Measurements from ENCODE around the gene CREB5. TPM values are rescaled to one million over a fixed set of nuclear protein-coding genes. Genes with fewer than 3 reads are reported as not detected.

Gene CREB5
- total RNA-seq, 1 experiment from 2014 or later = 1.3 TPM

DNA sequence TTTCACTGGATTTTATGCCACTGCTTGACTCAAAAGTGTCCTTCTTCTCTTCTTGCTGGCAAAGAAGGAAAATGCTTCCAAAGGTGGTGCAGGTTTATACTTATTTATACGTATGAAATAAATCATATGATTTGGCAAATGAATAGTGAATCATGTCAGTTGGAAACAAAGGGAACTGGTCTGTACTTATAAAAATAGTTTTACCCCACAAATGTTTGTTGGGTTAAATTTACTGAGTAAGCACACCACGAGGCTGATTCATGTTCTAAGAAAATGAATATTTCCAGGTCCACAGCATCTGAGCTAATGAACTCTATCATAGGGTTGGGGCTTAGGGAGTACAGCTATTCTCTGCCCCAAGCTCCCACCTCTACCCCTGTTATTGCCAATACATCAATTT lies 313.6 kb downstream of the CREB5 start (continued):
- TF ChIP-seq, protein P1, sequence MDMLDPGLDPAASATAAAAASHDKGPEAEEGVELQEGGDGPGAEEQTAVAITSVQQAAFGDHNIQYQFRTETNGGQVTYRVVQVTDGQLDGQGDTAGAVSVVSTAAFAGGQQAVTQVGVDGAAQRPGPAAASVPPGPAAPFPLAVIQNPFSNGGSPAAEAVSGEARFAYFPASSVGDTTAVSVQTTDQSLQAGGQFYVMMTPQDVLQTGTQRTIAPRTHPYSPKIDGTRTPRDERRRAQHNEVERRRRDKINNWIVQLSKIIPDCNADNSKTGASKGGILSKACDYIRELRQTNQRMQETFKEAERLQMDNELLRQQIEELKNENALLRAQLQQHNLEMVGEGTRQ (CRISPR knock-in tag; IDR thresholded peaks at IDR 0.05) = no peak
- no peak for TF ChIP-seq TCF7 (CRISPR knock-in tag; IDR thresholded peaks at IDR 0.05; ENCODE audit: low read depth)
- TF ChIP-seq, protein P2, sequence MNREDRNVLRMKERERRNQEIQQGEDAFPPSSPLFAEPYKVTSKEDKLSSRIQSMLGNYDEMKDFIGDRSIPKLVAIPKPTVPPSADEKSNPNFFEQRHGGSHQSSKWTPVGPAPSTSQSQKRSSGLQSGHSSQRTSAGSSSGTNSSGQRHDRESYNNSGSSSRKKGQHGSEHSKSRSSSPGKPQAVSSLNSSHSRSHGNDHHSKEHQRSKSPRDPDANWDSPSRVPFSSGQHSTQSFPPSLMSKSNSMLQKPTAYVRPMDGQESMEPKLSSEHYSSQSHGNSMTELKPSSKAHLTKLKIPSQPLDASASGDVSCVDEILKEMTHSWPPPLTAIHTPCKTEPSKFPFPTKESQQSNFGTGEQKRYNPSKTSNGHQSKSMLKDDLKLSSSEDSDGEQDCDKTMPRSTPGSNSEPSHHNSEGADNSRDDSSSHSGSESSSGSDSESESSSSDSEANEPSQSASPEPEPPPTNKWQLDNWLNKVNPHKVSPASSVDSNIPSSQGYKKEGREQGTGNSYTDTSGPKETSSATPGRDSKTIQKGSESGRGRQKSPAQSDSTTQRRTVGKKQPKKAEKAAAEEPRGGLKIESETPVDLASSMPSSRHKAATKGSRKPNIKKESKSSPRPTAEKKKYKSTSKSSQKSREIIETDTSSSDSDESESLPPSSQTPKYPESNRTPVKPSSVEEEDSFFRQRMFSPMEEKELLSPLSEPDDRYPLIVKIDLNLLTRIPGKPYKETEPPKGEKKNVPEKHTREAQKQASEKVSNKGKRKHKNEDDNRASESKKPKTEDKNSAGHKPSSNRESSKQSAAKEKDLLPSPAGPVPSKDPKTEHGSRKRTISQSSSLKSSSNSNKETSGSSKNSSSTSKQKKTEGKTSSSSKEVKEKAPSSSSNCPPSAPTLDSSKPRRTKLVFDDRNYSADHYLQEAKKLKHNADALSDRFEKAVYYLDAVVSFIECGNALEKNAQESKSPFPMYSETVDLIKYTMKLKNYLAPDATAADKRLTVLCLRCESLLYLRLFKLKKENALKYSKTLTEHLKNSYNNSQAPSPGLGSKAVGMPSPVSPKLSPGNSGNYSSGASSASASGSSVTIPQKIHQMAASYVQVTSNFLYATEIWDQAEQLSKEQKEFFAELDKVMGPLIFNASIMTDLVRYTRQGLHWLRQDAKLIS (CRISPR knock-in tag; IDR thresholded peaks at IDR 0.05; ENCODE audit: borderline replicate concordance) = no peak
- TF ChIP-seq FOXJ3 (CRISPR knock-in tag; IDR thresholded peaks at IDR 0.05; ENCODE audit: borderline replicate concordance) = no peak
- no peak for TF ChIP-seq GRHL2 (CRISPR knock-in tag; IDR thresholded peaks at IDR 0.05; ENCODE audit: insufficient replicate concordance, severe bottlenecking)
- TF ChIP-seq, protein P3, sequence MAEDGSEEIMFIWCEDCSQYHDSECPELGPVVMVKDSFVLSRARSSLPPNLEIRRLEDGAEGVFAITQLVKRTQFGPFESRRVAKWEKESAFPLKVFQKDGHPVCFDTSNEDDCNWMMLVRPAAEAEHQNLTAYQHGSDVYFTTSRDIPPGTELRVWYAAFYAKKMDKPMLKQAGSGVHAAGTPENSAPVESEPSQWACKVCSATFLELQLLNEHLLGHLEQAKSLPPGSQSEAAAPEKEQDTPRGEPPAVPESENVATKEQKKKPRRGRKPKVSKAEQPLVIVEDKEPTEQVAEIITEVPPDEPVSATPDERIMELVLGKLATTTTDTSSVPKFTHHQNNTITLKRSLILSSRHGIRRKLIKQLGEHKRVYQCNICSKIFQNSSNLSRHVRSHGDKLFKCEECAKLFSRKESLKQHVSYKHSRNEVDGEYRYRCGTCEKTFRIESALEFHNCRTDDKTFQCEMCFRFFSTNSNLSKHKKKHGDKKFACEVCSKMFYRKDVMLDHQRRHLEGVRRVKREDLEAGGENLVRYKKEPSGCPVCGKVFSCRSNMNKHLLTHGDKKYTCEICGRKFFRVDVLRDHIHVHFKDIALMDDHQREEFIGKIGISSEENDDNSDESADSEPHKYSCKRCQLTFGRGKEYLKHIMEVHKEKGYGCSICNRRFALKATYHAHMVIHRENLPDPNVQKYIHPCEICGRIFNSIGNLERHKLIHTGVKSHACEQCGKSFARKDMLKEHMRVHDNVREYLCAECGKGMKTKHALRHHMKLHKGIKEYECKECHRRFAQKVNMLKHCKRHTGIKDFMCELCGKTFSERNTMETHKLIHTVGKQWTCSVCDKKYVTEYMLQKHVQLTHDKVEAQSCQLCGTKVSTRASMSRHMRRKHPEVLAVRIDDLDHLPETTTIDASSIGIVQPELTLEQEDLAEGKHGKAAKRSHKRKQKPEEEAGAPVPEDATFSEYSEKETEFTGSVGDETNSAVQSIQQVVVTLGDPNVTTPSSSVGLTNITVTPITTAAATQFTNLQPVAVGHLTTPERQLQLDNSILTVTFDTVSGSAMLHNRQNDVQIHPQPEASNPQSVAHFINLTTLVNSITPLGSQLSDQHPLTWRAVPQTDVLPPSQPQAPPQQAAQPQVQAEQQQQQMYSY (CRISPR knock-in tag; IDR thresholded peaks at IDR 0.05) = no peak
- TF ChIP-seq, protein P4, sequence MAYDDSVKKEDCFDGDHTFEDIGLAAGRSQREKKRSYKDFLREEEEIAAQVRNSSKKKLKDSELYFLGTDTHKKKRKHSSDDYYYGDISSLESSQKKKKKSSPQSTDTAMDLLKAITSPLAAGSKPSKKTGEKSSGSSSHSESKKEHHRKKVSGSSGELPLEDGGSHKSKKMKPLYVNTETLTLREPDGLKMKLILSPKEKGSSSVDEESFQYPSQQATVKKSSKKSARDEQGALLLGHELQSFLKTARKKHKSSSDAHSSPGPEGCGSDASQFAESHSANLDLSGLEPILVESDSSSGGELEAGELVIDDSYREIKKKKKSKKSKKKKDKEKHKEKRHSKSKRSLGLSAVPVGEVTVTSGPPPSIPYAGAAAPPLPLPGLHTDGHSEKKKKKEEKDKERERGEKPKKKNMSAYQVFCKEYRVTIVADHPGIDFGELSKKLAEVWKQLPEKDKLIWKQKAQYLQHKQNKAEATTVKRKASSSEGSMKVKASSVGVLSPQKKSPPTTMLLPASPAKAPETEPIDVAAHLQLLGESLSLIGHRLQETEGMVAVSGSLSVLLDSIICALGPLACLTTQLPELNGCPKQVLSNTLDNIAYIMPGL (CRISPR knock-in tag; IDR thresholded peaks at IDR 0.05) = no peak

DNA sequence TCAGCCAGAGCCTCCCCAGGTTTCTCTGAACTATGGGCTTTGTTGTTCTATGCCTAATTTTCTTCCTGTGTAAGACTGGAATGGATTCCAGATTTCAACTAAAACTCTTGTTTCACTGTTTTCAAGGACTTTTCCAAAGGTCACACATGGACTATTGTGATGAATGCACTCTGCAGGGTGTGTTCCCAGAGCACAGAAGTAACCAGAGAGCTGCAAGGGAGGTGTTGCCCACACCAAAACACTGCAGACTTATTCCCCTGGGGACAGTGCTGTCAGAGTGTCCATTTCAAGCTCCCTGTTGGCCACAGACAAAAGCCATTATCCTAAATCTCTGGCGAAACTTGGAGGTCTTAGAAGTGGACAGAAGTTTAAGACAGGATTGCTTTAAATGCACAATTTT lies 314.2 kb downstream of the CREB5 start:
- ChIA-PET CTCF (no interaction called here), POLR2A (no interaction called here)
- peaks cover 7% of the 10 kb centered on the region for H3K4me1 Mint-ChIP-seq
- H3K4me3 Mint-ChIP-seq = no peak overlapping the region
- H3K27me3 Mint-ChIP-seq (ENCODE audit: low read depth) = no peaks in the 10 kb centered on the region
- H3K9me3 Mint-ChIP-seq = no peaks in the 10 kb centered on the region
- no peaks in the 10 kb centered on the region for H3K36me3 Mint-ChIP-seq
- no peak overlapping the region for H3K27ac Mint-ChIP-seq
- DNase-seq (ENCODE audit: low spot score) = no peak
- ATAC-seq = no peak
- TF ChIP-seq, protein P5, sequence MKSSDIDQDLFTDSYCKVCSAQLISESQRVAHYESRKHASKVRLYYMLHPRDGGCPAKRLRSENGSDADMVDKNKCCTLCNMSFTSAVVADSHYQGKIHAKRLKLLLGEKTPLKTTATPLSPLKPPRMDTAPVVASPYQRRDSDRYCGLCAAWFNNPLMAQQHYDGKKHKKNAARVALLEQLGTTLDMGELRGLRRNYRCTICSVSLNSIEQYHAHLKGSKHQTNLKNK (CRISPR knock-in tag; IDR thresholded peaks at IDR 0.05) = no peak
- TF ChIP-seq TEAD4 (CRISPR knock-in tag; IDR thresholded peaks at IDR 0.05) (no peak), MYBL2 (CRISPR knock-in tag; IDR thresholded peaks at IDR 0.05) (no peak), JAZF1 (CRISPR knock-in tag; IDR thresholded peaks at IDR 0.05) (no peak), ZBTB21 (CRISPR knock-in tag; IDR thresholded peaks at IDR 0.05; ENCODE audit: borderline replicate concordance) (no peak), PRRX2 (CRISPR knock-in tag; IDR thresholded peaks at IDR 0.05) (no peak), CREM (CRISPR knock-in tag; IDR thresholded peaks at IDR 0.05) (no peak), HMGA2 (CRISPR knock-in tag; IDR thresholded peaks at IDR 0.05) (no peak)
- TF ChIP-seq, protein P3 (CRISPR knock-in tag; IDR thresholded peaks at IDR 0.05) = no peak
- TF ChIP-seq, protein P6, sequence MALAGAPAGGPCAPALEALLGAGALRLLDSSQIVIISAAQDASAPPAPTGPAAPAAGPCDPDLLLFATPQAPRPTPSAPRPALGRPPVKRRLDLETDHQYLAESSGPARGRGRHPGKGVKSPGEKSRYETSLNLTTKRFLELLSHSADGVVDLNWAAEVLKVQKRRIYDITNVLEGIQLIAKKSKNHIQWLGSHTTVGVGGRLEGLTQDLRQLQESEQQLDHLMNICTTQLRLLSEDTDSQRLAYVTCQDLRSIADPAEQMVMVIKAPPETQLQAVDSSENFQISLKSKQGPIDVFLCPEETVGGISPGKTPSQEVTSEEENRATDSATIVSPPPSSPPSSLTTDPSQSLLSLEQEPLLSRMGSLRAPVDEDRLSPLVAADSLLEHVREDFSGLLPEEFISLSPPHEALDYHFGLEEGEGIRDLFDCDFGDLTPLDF (CRISPR knock-in tag; IDR thresholded peaks at IDR 0.05) = no peak
- TF ChIP-seq, protein P7, sequence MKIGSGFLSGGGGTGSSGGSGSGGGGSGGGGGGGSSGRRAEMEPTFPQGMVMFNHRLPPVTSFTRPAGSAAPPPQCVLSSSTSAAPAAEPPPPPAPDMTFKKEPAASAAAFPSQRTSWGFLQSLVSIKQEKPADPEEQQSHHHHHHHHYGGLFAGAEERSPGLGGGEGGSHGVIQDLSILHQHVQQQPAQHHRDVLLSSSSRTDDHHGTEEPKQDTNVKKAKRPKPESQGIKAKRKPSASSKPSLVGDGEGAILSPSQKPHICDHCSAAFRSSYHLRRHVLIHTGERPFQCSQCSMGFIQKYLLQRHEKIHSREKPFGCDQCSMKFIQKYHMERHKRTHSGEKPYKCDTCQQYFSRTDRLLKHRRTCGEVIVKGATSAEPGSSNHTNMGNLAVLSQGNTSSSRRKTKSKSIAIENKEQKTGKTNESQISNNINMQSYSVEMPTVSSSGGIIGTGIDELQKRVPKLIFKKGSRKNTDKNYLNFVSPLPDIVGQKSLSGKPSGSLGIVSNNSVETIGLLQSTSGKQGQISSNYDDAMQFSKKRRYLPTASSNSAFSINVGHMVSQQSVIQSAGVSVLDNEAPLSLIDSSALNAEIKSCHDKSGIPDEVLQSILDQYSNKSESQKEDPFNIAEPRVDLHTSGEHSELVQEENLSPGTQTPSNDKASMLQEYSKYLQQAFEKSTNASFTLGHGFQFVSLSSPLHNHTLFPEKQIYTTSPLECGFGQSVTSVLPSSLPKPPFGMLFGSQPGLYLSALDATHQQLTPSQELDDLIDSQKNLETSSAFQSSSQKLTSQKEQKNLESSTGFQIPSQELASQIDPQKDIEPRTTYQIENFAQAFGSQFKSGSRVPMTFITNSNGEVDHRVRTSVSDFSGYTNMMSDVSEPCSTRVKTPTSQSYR (CRISPR knock-in tag; IDR thresholded peaks at IDR 0.05) = no peak
